Measurements from ENCODE around the gene PMPCB.

PMPCB gene

GRCh38 chr7:103336761-103337160, 39.5 kb downstream of the PMPCB start:
- DNase-seq, result no peak

GRCh38 chr7:103338864-103339263, 41.6 kb downstream of the PMPCB start:
- DNase-seq, result no peak

GRCh38 chr7:103341466-103341865, 44.2 kb downstream of the PMPCB start:
- DNase-seq, result no peak

- DNase-seq, result no peak
Measured at GRCh38 chr7:103343332-103343731, 46.1 kb downstream of the PMPCB start.

- DNase-seq, result peak in 1 of 2 experiments; percentile 46
Measured at GRCh38 chr7:103343758-103344452, 46.7 kb downstream of the PMPCB start.

- peak; percentile 75 to 91 for DNase-seq
Measured at GRCh38 chr7:103344453-103345149, 47.4 kb downstream of the PMPCB start, which contains the start of gene DNAJC2. Gene DNAJC2, minus strand, starts transcription at chr7:103344767. Its CDS starts 145 bp downstream, at chr7:103344622.

GRCh38 chr7:103346396-103346795, 49.2 kb downstream of the PMPCB start:
- DNase-seq, result no peak

GRCh38 chr7:103347507-103348267, 50.5 kb downstream of the PMPCB start, which contains the start of gene PSMC2:
Gene PSMC2, plus strand, starts transcription at chr7:103347643. Its CDS starts 69 bp downstream, at chr7:103347712.
- peak; percentile 65 to 88 for DNase-seq

- no peak for DNase-seq
Measured at GRCh38 chr7:103348452-103348851, 51.2 kb downstream of the PMPCB start.

- DNase-seq, result no peak
Measured at GRCh38 chr7:103348959-103349358, 51.7 kb downstream of the PMPCB start.

GRCh38 chr7:103349805-103350204, 52.6 kb downstream of the PMPCB start:
- DNase-seq, result no peak

Data from SW 1271 (cell line).